Right atrium auricular region (tissue), 2 donors: Measurements from ENCODE around the gene BCAN. TPM values are rescaled to one million over a fixed set of nuclear protein-coding genes. Genes with fewer than 3 reads are reported as not detected.
A peak's percentile ranks its signal among the peaks of the same experiment; 100 is the strongest.

ENCODE experiments used
- DNase-seq: peaks from one replicate; pipeline ENCODE4 v3.0.0-alpha.2; 2019; ENCODE audit warnings: low spot score
- H3K27ac ChIP-seq, 2 donors: fragments of 200-600 bp; sonication (generic); 1 replicate in 1 of 2; 2 replicates in 1 of 2; pipeline ENCODE4 v1.5.1; 2016 to 2019
- H3K27me3 ChIP-seq, 2 donors: fragments of 200-600 bp; sonication (generic); one replicate each; pipeline versions ENCODE4 v1.5.1 to v1.6.0; 2017 to 2019
- H3K36me3 ChIP-seq: fragments of 200-600 bp; sonication (generic); one replicate; pipeline ENCODE4 v1.5.1; 2016
- H3K4me1 ChIP-seq, 2 donors: fragments of 200-600 bp; sonication (generic); one replicate each; pipeline versions ENCODE4 v1.5.1 to v1.6.0; 2017 to 2019
- H3K4me3 ChIP-seq, 2 donors: fragments of 200-600 bp; sonication (generic); 1 replicate in 1 of 2; 2 replicates in 1 of 2; pipeline ENCODE4 v1.5.1; 2017 to 2019; ENCODE audit warnings: mild to moderate bottlenecking in 1 of 2, moderate library complexity in 1 of 2
- H3K9me3 ChIP-seq, 2 donors: fragments of 200-600 bp; sonication (generic); one replicate each; pipeline ENCODE4 v1.5.1; 2019
- CTCF ChIP-seq, 2 donors: fragments of 200-600 bp; sonication (generic); IDR thresholded peaks; one replicate each; pipeline ENCODE4 v1.5.1; 2019; ENCODE audit warnings: antibody characterized with exemption in 2 of 2
- total RNA-seq, 2 donors: library from RNA; depleted of rRNA; stranded (reverse); fragments of >200 nt; gene quantifications; one replicate each; pipeline ENCODE4 v1.1.0, GENCODE V29; 2016

Gene BCAN
- total RNA-seq, 2 donors from 2014 or later = not detected

DNA sequence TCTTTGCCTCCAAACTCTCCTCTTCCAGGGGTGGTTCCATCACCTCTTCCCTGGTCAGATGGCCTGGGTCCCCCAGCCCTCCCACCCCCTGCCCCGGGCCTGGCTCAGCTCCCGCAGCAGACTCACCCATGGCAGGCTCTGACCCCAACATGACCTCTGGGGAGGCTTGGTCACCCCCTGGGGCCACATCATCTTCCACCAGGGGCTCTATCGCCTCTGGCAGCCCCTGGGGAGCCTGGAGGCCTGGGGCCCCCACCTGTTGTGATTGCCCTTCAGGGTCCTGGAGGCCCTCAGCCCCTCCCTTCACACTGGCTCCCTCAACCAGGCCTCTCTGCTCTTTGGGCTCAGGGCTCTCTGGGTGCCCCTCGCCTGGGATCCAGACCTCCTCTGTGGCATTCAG is 28.9 kb downstream of the BCAN start:
- no peak overlapping the region for H3K4me3 ChIP-seq
- TF ChIP-seq CTCF (IDR thresholded peaks at IDR 0.05) = no peak
- H3K27me3 ChIP-seq = no peaks in the 10 kb centered on the region
- H3K27ac ChIP-seq = peak overlapping the region; percentile 93 to 96
- peaks cover 0 to 90% of the 10 kb centered on the region in 2 donors for H3K4me1 ChIP-seq
- no peak for DNase-seq
- H3K36me3 ChIP-seq = peaks cover 41% of the 10 kb centered on the region
- H3K9me3 ChIP-seq = no peaks in the 10 kb centered on the region

DNA sequence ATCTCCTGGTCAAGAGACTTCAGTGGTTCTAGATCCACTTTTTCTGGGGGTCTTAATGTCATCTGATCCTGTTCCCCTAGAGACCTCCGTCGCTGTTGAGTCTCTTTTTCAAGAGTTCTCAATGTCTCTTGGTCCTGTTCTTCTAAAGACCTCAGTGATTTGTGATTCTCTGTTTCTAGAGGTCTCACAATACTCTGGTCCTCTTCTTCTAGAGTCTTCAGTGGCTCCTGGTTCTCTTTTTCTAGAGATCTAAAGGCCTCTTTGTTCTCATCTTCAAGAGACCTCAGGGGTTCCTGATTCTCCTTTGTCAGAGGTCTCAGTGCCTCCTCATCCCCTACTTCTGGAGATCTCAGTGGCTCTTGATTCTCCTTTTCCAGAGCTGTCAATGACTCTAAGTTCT is 29.9 kb downstream of the BCAN start:
- TF ChIP-seq CTCF (IDR thresholded peaks at IDR 0.05) = no peak
- Histone ChIP-seq H3K27me3 (no peaks in the 10 kb centered on the region), H3K4me1 (peaks cover 0 to 88% of the 10 kb centered on the region in 2 donors), H3K27ac (peak overlapping the region; percentile 93 to 96), H3K9me3 (no peaks in the 10 kb centered on the region), H3K4me3 (no peak overlapping the region), H3K36me3 (peaks cover 41% of the 10 kb centered on the region)
- DNase-seq = no peak

GRCh38 chr1:156673387-156674121 is 31.6 kb downstream of the BCAN start:
- no peaks in the 10 kb centered on the region for H3K27me3 ChIP-seq
- no peak for TF ChIP-seq CTCF (IDR thresholded peaks at IDR 0.05)
- H3K27ac ChIP-seq = peak overlapping the region; percentile 90 to 96
- peak overlapping the region; percentile 14 to 71 for H3K4me3 ChIP-seq
- peaks cover 0 to 82% of the 10 kb centered on the region in 2 donors for H3K4me1 ChIP-seq
- no peak for DNase-seq
- no peaks in the 10 kb centered on the region for H3K9me3 ChIP-seq
- peaks cover 41% of the 10 kb centered on the region for H3K36me3 ChIP-seq

DNA sequence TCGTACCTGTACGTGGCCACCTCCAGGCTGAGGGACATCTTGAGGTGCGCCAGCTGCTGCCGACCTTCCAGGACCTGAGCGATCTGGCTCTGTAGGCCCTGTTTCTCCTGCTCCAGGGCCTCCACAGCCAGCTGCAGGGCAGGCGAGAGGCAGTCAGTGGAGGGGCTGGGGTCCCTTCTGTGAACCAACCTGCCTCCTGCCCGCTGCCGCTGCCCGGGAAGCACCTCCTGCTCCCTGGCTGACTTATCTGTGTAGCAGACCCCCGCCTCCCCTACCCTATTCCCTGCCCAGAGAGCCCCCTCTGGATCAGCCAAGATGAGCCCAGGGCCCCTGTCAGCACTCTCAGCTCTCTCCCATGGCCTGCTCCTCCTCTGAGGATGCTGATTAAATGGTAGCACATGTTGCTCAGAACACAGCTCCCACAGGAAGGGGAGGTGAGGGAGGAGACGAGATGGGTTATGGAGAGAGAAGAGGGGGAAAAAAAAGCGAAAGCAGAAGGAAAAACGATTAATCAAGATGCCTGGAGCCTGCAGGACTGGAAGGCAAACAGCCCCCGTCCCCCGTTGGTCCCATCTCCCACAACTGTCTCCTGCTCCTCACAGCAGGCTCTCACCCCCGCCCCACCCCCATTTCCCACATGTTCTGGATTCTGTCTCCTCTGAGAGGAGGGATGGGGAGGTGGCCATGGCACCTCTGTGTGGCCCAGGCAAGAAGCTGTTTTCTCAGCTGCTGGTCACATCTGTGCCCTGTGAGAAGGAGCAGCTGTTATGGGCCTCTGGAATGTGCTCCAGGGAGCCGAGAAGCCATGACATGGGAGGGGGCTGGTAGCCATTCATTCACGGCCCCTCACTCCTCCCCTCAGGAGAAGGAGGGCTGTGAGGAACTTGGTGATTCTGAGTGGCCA is 33.5 kb downstream of the BCAN start:
- H3K36me3 ChIP-seq = peaks cover 39% of the 10 kb centered on the region
- H3K27me3 ChIP-seq = no peaks in the 10 kb centered on the region
- DNase-seq = no peak
- TF ChIP-seq CTCF (IDR thresholded peaks at IDR 0.05) = no peak
- H3K27ac ChIP-seq = peak overlapping the region; percentile 90 to 96
- H3K9me3 ChIP-seq = no peaks in the 10 kb centered on the region
- H3K4me1 ChIP-seq = peaks cover 0 to 63% of the 10 kb centered on the region in 2 donors
- H3K4me3 ChIP-seq = peak overlapping the region; percentile 71 to 72

GRCh38 chr1:156676114-156676819 is 34.4 kb downstream of the BCAN start:
- Histone ChIP-seq H3K9me3 (no peaks in the 10 kb centered on the region), H3K27ac (peak overlapping the region; percentile 90 to 96), H3K36me3 (peaks cover 31% of the 10 kb centered on the region), H3K4me3 (peak overlapping the region; percentile 71 to 72), H3K4me1 (peaks cover 0 to 55% of the 10 kb centered on the region in 2 donors), H3K27me3 (no peaks in the 10 kb centered on the region)
- no peak for DNase-seq
- TF ChIP-seq CTCF (IDR thresholded peaks at IDR 0.05) = no peak
